Ovary (tissue), 3 donors: ENCODE data around the gene CATSPER2.
"Not testable (repeated sequence)": the region's sequence is repeated elsewhere in the genome, so short reads cannot be mapped to it uniquely, and the experiment has no call there.

Experiments
- CTCF ChIP-seq, 3 donors: fragments of 450-650 bp in 2 of 3; fragments of 200-600 bp in 1 of 3; IDR thresholded peaks; one replicate each; pipeline versions ENCODE4 v1.5.1 to v1.8.0; 2016 to 2022; ENCODE audit warnings: antibody characterized with exemption in 3 of 3, mild to moderate bottlenecking in 1 of 3
- POLR2A ChIP-seq: fragments of 450-650 bp; IDR thresholded peaks from one replicate; pipeline ENCODE4 v1.6.1; 2017; ENCODE audit warnings: antibody characterized with exemption, mild to moderate bottlenecking, moderate library complexity
- donor health status: DM: no; HTN: no; CAD: no.

- TF ChIP-seq CTCF (IDR thresholded peaks at IDR 0.05); POLR2A: not testable (repeated sequence)
Measured at GRCh38 chr15:43692679-43693078, 44.0 kb upstream of the CATSPER2 start.
